PC-3 (cell line): ENCODE results near the gene MKKS. TPM values are rescaled to one million over a fixed set of nuclear protein-coding genes. Genes with fewer than 3 reads are reported as not detected.

Experiments
- ATAC-seq: fragments of 200-7000 bp; cut with Tn5 transposase; 2 replicates; pipeline ENCODE4 v1.9.1; 2020; ENCODE audit warnings: mild to moderate bottlenecking, moderate library complexity
- BruUV-seq: library from RNA; stranded (reverse); fragments of 400-500 nt; replicated peaks from 2 replicates; lab custom pipeline; 2021; lab: Mats Ljungman, UMichigan
- CTCF ChIA-PET: fragments of 300-600 bp; sonication (Branson Sonifier 250); formaldehyde crosslinking; loops from one replicate; lab custom pipeline; 2022; ENCODE audit warnings: antibody characterized with exemption; lab: Charles Lee
- POLR2A ChIA-PET: fragments of 300-600 bp; sonication (Branson Sonifier 250); formaldehyde crosslinking; loops from one replicate; lab custom pipeline; 2022; ENCODE audit warnings: antibody characterized with exemption; ENCODE audit not compliant: unreplicated experiment; lab: Charles Lee
- DNase-seq: peaks from one replicate; pipeline ENCODE4 v3.0.0-alpha.2; 2015
- H2AFZ ChIP-seq: fragments of 300-600 bp; sonication (generic); 2 replicates; pipeline ENCODE4 v1.6.0; 2016; ENCODE audit warnings: antibody characterized with exemption, low read length
- H3F3A ChIP-seq: fragments of 300-600 bp; sonication (generic); one replicate; pipeline ENCODE4 v1.6.0; 2017; ENCODE audit warnings: antibody characterized with exemption, low read length, control low read depth, mild to moderate bottlenecking; ENCODE audit not compliant: unreplicated experiment
- H3K27ac ChIP-seq: fragments of 300-600 bp; sonication (generic); 2 replicates; pipeline ENCODE4 v1.5.1; 2016; ENCODE audit warnings: mild to moderate bottlenecking, low read length
- H3K27me3 ChIP-seq: fragments of 300-600 bp; sonication (generic); 2 replicates; pipeline ENCODE4 v1.6.1; 2016; ENCODE audit warnings: low read length, mixed read lengths
- H3K36me3 ChIP-seq: fragments of 300-600 bp; sonication (generic); 2 replicates; pipeline ENCODE4 v1.6.1; 2016; ENCODE audit warnings: low read depth, mixed run types, low read length, mixed read lengths
- H3K4me1 ChIP-seq: fragments of 300-600 bp; sonication (generic); 2 replicates; pipeline ENCODE4 v1.5.1; 2016; ENCODE audit warnings: low read length; ENCODE audit not compliant: insufficient read depth
- H3K4me2 ChIP-seq: fragments of 300-600 bp; sonication (generic); 2 replicates; pipeline ENCODE4 v1.6.0; 2016; ENCODE audit warnings: low read length
- H3K4me3 ChIP-seq: fragments of 300-600 bp; sonication (generic); 2 replicates; pipeline ENCODE4 v1.5.1; 2016; ENCODE audit warnings: mild to moderate bottlenecking, low read length, mixed read lengths
- H3K79me2 ChIP-seq: fragments of 300-600 bp; sonication (generic); 2 replicates; pipeline ENCODE4 v1.6.1; 2017; ENCODE audit warnings: low read length, mixed read lengths
- H3K9ac ChIP-seq: fragments of 300-600 bp; sonication (generic); 2 replicates; pipeline ENCODE4 v1.6.0; 2016; ENCODE audit warnings: mild to moderate bottlenecking, low read length
- H3K9me2 ChIP-seq: fragments of 300-600 bp; sonication (generic); replicated peaks from 2 replicates; pipeline ENCODE4 v1.6.1; 2016; ENCODE audit warnings: mixed run types, low read length, mixed read lengths
- H3K9me3 ChIP-seq: fragments of 300-600 bp; sonication (generic); 2 replicates; pipeline ENCODE4 v1.6.1; 2016; ENCODE audit warnings: low read length, mixed read lengths
- H4K20me1 ChIP-seq: fragments of 300-600 bp; sonication (generic); 2 replicates; pipeline ENCODE4 v1.6.1; 2016; ENCODE audit warnings: low read length, mixed read lengths
- EZH2 ChIP-seq: fragments of 300-600 bp; sonication (generic); IDR thresholded peaks from one replicate; pipeline ENCODE4 v1.6.1; 2017; ENCODE audit warnings: antibody characterized with exemption, mild to moderate bottlenecking, low read length; ENCODE audit not compliant: unreplicated experiment
- EZH2phosphoT487 ChIP-seq: fragments of 300-600 bp; sonication (generic); IDR thresholded peaks from 2 replicates; pipeline ENCODE4 v1.6.1; 2018; ENCODE audit warnings: mild to moderate bottlenecking, antibody characterized with exemption, low read length, borderline replicate concordance
- intact Hi-C: fragments of 100-400 bp; cut with micrococcal nuclease; formaldehyde crosslinking; loops from 2 replicates; pipeline ENCODE4 v1.9.0; 2023
- total RNA-seq: library from RNA; depleted of rRNA; stranded (reverse); fragments of >200 nt; gene quantifications from 2 replicates; pipeline ENCODE4 v1.2.3, GENCODE V29; 2014
- TF ChIP-seq, protein P1 (sequence below): fragments of 300-600 bp; sonication (generic); conservative IDR thresholded peaks from 2 replicates; pipeline ENCODE4 v1.5.1; 2017; ENCODE audit warnings: antibody characterized with exemption, low read depth, mild to moderate bottlenecking, low read length

MKKS gene
- total RNA-seq, 1 experiment from 2014 or later: 13.6 TPM

DNA sequence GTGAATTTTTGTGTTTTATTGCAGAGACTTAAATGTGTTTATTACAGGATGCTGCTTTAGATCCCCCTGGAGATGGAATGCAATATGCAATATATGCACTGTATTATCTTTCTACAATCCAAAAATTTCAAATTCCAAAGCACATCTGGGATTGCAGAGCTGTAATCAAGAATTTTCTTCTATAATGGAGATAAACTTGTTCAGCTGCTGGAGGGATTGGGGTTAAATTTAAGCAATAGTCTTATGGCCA is 66.4 kb downstream of the MKKS start:
- H3K4me3 ChIP-seq: no peak overlapping the region
- no peaks in the 10 kb centered on the region for H3K9me3 ChIP-seq
- H3K9me2 ChIP-seq: no peaks in the 10 kb centered on the region
- H3K4me1 ChIP-seq: peaks cover 4% of the 10 kb centered on the region; the same call in 1 of the 2 replicates
- no peak overlapping the region for H2AFZ ChIP-seq
- no peaks in the 10 kb centered on the region for H3K36me3 ChIP-seq
- intact Hi-C loops: no loop called here
- ATAC-seq (no peak), DNase-seq (no peak)
- no peak for TF ChIP-seq EZH2
- TF ChIP-seq, protein P1, sequence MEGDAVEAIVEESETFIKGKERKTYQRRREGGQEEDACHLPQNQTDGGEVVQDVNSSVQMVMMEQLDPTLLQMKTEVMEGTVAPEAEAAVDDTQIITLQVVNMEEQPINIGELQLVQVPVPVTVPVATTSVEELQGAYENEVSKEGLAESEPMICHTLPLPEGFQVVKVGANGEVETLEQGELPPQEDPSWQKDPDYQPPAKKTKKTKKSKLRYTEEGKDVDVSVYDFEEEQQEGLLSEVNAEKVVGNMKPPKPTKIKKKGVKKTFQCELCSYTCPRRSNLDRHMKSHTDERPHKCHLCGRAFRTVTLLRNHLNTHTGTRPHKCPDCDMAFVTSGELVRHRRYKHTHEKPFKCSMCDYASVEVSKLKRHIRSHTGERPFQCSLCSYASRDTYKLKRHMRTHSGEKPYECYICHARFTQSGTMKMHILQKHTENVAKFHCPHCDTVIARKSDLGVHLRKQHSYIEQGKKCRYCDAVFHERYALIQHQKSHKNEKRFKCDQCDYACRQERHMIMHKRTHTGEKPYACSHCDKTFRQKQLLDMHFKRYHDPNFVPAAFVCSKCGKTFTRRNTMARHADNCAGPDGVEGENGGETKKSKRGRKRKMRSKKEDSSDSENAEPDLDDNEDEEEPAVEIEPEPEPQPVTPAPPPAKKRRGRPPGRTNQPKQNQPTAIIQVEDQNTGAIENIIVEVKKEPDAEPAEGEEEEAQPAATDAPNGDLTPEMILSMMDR: no peak
- TF ChIP-seq EZH2phosphoT487: no peak
- no peaks in the 10 kb centered on the region for H4K20me1 ChIP-seq
- BruUV-seq: no TSS peak
- no peak overlapping the region for H3K27ac ChIP-seq
- H3F3A ChIP-seq: no peaks in the 10 kb centered on the region
- no peak overlapping the region for H3K4me2 ChIP-seq
- ChIA-PET POLR2A (no interaction called here), CTCF (interaction anchor here (0.9 kb wide), 1 partner anchor 15 kb away, joined by 4 read pairs; no protein-coding TSS in a partner anchor)
- no peak overlapping the region for H3K9ac ChIP-seq
- H3K79me2 ChIP-seq: no peaks in the 10 kb centered on the region
- H3K27me3 ChIP-seq: peaks cover 42% of the 10 kb centered on the region

DNA sequence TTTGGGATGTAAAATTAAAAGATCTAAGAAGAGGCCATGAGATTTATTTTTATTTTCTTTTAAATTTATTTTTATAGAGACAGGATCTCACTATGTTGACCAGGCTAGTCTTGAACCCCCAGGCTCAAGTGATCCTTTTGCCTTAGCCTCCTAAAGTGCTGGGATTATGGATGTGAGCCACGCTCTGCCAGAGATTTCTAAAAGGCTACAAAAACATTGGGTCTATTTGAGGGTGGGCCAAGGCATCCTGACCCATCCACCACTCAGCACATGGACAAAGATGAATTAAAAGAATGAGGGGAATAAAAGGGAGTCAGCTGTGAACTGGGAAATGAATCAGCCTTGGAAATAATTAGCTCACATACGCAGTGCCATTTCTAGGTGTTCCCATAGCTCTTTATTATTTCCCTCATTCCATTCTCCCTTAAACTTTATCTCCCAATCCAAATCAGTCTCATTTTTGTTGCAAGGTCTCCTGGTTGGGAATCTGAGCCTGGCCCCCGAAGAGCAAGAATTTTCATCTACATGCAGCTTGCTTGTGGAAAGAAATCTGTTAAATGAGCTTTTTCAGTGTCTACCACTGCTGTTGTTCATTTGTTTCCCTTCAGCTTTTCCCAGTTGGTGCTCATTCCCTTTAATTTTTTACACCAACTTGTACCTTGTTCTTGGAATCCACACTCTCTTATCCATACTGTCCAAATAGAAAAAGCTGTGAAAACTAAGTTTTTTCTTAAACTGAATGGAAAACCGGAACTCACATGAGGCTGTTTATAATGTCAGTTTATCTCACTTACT is 66.9 kb downstream of the MKKS start:
- Histone ChIP-seq H3K36me3 (no peaks in the 10 kb centered on the region), H3K27ac (no peak overlapping the region), H3K4me3 (no peak overlapping the region), H3K27me3 (peaks cover 47% of the 10 kb centered on the region), H3K9me2 (no peaks in the 10 kb centered on the region), H3K79me2 (no peaks in the 10 kb centered on the region), H3K4me2 (no peak overlapping the region), H3K4me1 (peaks cover 4% of the 10 kb centered on the region; the same call in 1 of the 2 replicates), H4K20me1 (no peaks in the 10 kb centered on the region), H3K9me3 (no peaks in the 10 kb centered on the region), H3F3A (no peaks in the 10 kb centered on the region), H3K9ac (no peak overlapping the region), H2AFZ (no peak overlapping the region)
- no peak for ATAC-seq
- TF ChIP-seq, protein P1: no peak
- TF ChIP-seq EZH2phosphoT487 (no peak), EZH2 (no peak)
- intact Hi-C loops: no loop called here
- BruUV-seq: no TSS peak
- no peak for DNase-seq
- ChIA-PET POLR2A (no interaction called here), CTCF (interaction anchor here (0.5 to 0.9 kb wide), 2 partner anchors 14 to 27 kb away, joined by 4 to 10 read pairs; no protein-coding TSS in a partner anchor)

DNA sequence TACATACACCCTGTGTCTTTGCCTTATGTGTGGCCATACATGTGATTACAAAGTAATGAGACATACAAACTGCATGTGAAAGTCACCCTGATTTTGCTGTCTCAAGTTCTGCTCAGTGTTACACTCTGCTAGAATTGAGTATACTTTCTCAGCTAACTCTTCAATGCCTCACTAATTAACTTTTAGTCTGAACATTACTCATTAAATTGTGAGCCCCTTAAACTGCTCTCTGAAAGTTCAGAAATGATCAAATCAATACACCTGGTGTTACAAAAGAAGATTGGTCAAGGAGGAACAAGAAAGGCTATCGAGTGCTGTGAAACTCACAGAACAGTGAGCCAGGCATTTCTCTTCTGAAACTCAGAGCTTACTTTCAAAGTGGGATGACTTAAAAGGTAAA is 71.3 kb downstream of the MKKS start:
- intact Hi-C loops: no loop called here
- CTCF ChIA-PET: no interaction called here

More for the DNA sequence above, 71.3 kb downstream of the MKKS start:
- Histone ChIP-seq H3K27me3 (peaks cover 64% of the 10 kb centered on the region), H3K4me1 (no peaks in the 10 kb centered on the region), H3K9ac (no peak overlapping the region), H3K36me3 (no peaks in the 10 kb centered on the region), H3K27ac (no peak overlapping the region), H3F3A (no peaks in the 10 kb centered on the region), H3K4me3 (no peak overlapping the region), H3K79me2 (no peaks in the 10 kb centered on the region), H2AFZ (no peak overlapping the region), H3K9me3 (no peaks in the 10 kb centered on the region), H3K9me2 (no peaks in the 10 kb centered on the region), H4K20me1 (no peaks in the 10 kb centered on the region), H3K4me2 (no peak overlapping the region)
- ATAC-seq (no peak), DNase-seq (no peak)
- POLR2A ChIA-PET: no interaction called here
- TF ChIP-seq EZH2 (no peak), EZH2phosphoT487 (no peak)
- TF ChIP-seq, protein P1: no peak
- no TSS peak for BruUV-seq
